Stimulated activated CD4-positive, alpha-beta T cell treated with anti-CD3 and anti-CD28 coated beads, Interleukin-2, amount 100 ng/mL, for 24 hours (primary cell): ENCODE results near the gene KIAA0753.
A peak's percentile ranks its signal among the peaks of the same experiment; 100 is the strongest.
"Not testable (repeated sequence)": the region's sequence is repeated elsewhere in the genome, so short reads cannot be mapped to it uniquely, and the experiment has no call there.

Experiments
- DNase-seq, 2 donors: peaks; one replicate each; pipeline ENCODE4 v3.0.0-alpha.2; 2020

The KIAA0753 gene

GRCh38 chr17:6596081-6596480 lies 44.4 kb downstream of the KIAA0753 start:
- no peak for DNase-seq

DNA sequence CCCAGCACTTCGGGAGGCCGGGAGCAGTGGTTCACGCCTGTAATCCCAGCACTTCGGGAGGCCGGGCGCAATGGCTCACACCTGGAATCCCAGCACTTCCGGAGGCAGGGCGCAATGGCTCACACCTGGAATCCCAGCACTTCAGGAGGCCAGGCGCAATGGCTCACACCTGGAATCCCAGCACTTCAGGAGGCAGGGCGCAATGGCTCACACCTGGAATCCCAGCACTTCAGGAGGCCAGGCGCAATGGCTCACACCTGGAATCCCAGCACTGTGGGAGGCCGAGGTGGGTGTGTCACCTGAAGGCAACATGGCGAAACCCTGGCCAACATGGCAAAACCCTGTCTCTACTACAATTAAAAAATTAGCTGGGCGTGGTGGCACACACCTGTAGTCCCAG lies 47.1 kb downstream of the KIAA0753 start:
- DNase-seq, result not testable (repeated sequence)

DNA sequence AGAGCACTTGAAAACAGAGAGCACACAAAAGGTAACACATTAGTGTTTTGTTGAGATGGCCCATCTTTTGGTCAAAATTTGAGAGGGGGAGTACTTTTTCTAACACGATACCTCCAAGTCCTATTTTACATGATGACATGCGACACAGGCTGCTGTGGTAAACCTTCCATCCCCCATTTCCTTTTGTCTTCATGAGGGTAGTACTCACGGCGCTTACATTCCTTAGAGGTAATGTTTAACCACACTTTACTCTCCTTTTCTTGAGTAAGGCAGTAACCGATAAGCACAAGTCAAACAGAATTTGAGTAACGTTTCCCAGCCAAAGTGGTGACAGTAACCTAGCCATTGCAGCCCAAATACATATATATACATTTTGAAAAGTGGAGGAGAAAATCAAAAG lies 48.3 kb downstream of the KIAA0753 start:
- no peak for DNase-seq

GRCh38 chr17:6591599-6592158 lies 48.8 kb downstream of the KIAA0753 start:
- DNase-seq, result no peak

DNA sequence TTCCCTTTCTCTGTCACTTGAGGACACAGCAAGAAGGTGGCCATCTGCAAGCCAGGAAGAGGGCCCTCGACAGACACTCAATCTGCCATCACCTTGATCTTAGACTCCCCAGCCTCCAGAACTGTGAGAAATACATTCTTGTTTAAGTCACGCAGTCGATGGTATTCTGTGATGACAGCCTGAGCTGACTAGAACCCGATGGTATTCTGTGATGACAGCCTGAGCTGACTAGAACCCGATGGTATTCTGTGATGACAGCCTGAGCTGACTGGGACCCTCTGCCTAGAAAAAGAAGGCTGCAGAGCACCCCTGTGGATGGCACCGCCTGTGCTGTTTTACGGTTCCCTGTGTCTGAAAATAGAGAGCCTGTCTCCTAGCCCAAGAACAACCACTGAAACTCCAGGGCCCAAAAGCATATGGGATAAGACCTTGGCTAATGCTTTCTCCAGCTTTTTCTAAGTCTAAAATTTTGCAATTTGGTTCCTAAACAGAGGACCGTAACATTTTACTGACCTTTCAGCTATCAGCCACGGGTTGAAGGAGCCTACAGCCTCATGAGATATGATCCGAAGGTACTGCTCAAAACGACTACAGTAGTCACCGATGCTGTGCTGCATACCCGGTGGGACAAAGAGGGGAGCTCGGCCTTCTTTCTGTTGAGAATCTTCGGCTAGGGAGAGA lies 51.1 kb downstream of the KIAA0753 start:
- DNase-seq, result no peak

DNA sequence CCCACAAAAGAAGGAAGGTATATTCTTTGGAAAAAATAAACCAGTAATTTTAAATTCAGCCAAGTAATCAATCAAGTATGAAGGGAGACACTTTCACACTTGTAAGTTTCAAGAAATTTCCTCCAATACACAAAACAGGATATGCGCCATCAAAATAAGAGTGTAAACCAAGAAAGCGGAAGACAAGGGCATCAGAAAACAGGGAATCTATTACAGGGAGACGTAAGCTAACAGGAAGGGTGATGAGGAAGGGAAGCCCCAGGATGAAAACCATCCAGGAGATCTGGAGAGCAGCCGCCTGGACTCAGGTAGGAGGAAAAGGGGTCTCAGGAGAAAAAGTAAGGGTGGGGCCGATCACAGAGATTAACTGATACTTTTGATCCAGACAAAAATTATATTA lies 52.3 kb downstream of the KIAA0753 start:
- DNase-seq, result no peak

DNA sequence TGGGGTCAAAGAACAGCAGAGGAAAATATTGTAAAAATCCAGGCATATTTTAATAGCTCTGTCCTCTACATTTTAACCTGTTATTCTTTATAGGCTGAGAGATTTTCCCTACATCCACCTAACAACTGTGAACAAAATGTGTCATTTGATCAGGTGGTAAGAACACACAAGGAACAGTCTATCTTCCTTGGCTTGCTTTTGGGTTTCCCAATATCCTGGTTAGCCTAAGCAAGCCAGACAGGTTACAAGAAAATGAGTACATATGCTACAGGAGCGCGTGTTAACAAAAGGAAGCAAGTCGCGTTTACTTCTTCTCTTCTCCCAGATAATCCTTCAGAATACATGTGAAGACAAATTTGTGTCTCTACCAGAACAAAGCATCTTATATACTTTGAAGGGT lies 53.2 kb downstream of the KIAA0753 start:
- no peak for DNase-seq

- DNase-seq, result no peak
These were observed 57.1 kb downstream of the KIAA0753 start for GRCh38 chr17:6583411-6583810.

GRCh38 chr17:6580625-6581024 lies 59.9 kb downstream of the KIAA0753 start:
- DNase-seq, result no peak

DNA sequence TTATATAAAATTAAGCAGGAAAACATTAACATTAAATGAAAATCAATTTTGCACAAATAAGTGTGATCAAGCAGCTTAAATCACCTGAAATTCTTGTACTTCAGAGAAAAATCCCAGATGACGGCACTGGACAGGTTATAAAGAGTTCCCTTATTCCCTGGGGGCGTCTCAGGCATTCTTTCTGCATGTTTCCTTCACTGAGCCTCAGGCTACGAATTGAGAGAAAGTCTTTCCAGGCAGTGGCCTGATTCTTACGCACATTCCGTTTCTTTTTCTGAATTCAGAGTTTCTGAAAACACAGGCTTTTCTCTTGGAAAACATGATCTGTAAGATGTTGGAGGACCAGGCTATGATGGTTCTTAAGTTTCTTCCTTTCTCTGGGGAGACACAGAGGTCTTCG lies 62.0 kb downstream of the KIAA0753 start:
- no peak for DNase-seq

DNA sequence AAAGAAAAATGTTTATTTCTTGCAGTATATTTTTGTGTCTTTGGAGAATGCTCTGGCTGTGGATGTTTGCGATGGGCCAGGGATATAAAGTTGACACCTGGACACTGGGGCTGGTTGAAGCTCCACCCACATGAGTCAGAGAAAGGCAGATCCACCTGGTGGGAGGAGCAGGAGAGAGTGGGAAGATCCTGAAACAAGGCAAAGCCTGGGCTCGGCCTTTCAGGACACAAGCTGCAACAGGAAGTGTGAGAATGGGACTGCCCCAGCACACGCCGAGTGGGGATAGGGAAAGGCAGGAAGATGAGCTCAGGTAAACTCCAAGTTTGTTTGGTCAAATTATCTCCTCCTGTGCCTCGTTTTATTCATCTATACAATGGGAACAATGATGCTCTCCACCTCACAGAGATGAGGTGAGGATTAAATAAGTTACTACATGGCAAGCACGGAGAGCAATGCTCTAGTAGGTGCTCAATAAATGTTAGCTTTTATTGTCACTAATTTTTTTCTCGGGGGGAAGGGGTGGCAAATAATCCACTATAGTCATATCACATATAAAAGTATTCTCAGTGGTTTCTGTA lies 62.7 kb downstream of the KIAA0753 start:
- DNase-seq, result no peak

GRCh38 chr17:6576038-6576785 lies 64.3 kb downstream of the KIAA0753 start:
- DNase-seq, result no peak

- no peak for DNase-seq
These were observed 64.9 kb downstream of the KIAA0753 start for GRCh38 chr17:6575596-6575988.

DNA sequence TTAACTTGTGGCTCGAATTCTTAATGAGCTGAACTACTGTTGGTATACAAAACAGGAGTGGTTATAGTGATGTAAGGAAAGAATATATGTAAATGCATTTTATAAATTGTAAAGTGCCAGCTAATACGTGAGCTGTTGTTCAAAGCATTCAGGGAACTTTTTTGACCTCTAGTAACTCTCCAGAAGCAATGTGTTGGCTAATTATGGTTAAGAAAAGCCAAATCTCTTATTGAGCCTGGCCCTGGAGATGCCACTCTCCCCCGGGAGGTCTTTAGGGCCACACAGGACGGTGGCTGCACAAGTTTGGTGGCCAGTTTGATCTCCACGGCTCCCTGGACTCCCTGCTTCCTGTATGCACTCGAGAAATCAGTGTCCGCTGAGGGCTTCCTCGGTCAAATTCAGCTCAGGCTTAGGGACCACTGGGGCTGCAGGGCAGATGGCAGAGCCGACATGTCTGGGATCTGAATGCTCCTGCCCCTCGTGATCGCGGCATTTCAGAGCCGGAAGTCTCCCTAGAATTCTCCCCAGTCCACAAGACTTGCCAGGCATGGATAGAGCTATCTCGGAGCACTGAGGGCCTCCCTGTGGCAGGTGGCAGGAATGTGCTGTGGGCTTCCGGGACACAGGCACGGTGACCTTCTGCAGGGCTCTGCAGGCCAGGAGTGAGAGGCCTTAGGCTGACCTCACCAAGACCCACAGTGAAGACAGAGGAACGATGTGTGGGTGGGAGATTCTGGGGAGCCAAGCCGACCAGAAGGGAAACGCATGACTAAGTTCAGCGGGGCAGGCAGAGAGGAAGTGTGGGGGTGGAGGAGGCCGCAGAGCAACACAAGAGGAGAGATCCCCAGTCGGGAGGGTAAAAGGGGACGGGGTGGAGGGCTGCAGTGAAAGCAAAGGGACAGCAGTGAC lies 65.6 kb downstream of the KIAA0753 start:
- DNase-seq, result peak; percentile 32 to 51

DNA sequence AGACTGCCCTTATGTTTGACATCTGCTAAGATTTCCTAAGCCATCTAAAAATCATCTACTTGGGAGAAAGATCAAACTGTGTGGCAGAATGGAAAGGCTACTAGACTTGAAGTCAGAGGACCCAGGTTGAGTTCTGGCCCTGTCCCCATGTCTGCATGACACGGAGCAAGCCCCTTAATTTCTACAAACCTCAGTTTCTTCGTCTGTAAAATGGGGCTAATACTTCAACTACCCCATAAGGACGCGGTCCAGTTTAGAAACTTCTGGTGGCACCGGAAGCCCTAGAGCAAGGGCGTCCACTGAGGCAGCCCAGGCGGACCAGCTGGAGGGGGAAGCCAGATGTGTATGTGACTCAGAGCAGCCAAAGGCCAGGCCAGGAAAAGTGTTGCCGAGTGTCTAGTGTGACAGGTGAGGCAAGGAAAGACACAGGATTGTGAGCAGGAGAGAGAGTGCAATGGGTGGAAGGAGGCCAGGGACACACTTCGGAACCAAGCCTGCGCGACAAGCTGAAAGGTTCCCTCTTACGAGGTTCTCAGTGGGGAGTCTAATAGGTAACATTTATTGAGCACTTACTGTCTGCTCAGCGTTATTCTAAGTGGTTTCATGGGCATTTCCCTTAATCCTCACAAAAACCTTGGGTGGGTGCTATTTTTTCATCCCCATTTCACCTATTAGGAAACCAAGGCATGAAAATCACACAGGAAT lies 66.4 kb downstream of the KIAA0753 start:
- DNase-seq, result no peak

DNA sequence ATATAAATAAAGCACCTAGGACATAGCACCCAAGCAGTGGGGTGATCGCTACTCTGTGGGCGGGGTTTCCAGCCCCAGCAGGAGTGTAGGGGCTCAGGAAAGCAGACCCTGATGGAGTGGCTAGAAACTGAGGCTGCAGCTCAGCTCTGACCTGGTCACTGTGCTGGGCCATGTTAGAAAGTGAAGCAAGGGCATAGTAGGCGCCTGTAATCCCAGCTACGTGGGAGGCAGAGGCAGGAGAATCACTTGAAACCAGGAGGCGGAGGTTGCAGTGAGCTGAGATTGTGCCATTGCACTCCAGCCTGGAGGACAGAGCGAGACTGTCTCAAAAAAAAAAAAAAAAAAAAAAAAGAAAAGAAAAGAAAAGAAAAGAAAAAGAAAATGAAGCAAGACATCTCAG lies 67.0 kb downstream of the KIAA0753 start:
- not testable (repeated sequence) for DNase-seq

DNA sequence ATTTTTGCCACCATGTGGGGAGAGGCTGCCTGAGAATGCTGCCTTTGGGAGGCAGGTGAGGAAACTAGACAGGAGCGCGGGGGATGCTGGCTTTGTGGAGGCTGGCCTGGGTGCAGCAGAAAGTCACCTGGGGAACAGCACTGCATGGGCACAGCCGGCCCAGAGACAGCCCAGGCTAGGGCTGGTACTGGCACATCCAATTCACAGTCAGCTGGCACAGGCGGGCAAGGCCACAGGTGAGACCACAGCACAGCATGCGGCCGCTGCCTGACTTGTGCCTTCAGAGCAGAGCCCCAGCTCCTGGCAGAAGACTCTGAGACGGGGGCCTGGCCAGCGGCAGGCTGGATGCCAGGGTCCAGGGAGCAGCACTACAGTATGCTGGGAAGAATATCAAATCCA lies 67.5 kb downstream of the KIAA0753 start:
- DNase-seq, result no peak

GRCh38 chr17:6571452-6571781 lies 69.1 kb downstream of the KIAA0753 start:
- DNase-seq, result no peak

- no peak for DNase-seq
These were observed 69.6 kb downstream of the KIAA0753 start for GRCh38 chr17:6570731-6571451.

GRCh38 chr17:6569370-6570285 lies 70.9 kb downstream of the KIAA0753 start:
- no peak for DNase-seq
